ENCODE measurements around the gene TMEM138. TPM values are rescaled to one million over a fixed set of nuclear protein-coding genes. Genes with fewer than 3 reads are reported as not detected.
A peak's percentile ranks its signal among the peaks of the same experiment; 100 is the strongest.
"Not testable (repeated sequence)": the region's sequence is repeated elsewhere in the genome, so short reads cannot be mapped to it uniquely, and the experiment has no call there.

Gene TMEM138
- total RNA-seq, 1 donor from 2014 or later: 52.3 TPM

DNA sequence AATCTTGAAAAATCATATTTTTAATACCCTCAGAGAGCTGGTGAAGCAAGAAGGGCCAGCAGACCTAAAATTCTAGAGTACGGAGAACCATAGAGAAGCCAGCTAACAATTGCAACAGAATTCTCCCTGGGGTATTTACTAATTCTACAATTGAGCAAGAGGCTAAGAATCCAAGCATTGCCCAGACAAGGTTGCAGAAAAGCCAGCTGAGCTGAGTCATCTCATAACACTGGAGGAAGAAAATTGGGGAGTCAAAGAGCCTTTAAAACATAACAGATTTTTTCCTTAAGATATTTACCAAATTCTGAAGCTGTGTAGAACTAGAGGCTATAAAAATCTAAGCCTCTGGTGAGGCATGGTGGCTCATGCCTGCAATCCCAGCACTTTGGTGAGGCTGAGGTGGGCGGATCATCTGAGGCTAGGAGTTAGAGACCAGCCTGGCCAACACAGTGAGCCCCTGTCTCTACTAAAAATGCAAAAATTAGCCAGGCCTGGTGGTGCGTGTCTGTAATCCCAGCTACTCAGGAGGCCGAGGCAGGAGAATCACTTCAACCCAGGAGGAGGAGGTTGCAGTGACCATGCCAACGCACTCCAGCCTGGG, 16.6 kb downstream of the TMEM138 start:
- H3K9me3 Mint-ChIP-seq: no peaks in the 10 kb centered on the region
- intact Hi-C loops (cut with micrococcal nuclease): no loop called here
- no peak overlapping the region for H3K4me3 Mint-ChIP-seq (ENCODE audit: low read depth)
- H3K27ac Mint-ChIP-seq: no peak overlapping the region
- no peak for DNase-seq (ENCODE audit: low spot score)
- no peaks in the 10 kb centered on the region for H3K4me1 Mint-ChIP-seq (ENCODE audit: low read depth)
- peaks cover 25% of the 10 kb centered on the region for H3K36me3 Mint-ChIP-seq (ENCODE audit: low read depth)
- no peaks in the 10 kb centered on the region for H3K27me3 Mint-ChIP-seq (ENCODE audit: low read depth)

DNA sequence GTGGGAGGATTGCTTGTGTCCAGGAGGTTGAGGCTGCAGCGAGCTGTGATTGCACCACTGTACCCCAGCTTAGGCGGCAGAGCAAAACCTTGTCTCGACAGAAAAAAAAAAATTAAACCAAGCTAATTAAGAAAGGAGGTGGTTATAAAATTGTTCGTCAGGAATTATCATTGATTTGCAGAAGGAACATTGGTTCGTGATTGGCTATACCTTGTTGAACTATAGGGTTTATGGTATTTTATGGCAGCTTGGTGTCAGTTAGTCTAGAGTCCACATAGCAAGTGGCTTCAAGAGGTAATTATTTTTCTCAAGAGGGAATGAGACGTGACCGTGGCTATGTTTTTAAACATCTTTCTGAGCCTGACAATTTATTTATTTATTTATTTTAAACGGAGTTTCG, 18.7 kb downstream of the TMEM138 start:
- Mint-ChIP-seq H3K27me3 (ENCODE audit: low read depth) (no peaks in the 10 kb centered on the region), H3K9me3 (no peaks in the 10 kb centered on the region), H3K27ac (no peak overlapping the region), H3K4me1 (ENCODE audit: low read depth) (peaks cover 6% of the 10 kb centered on the region), H3K4me3 (ENCODE audit: low read depth) (no peak overlapping the region), H3K36me3 (ENCODE audit: low read depth) (peaks cover 15% of the 10 kb centered on the region)
- no peak for DNase-seq (ENCODE audit: low spot score)
- intact Hi-C loops (cut with micrococcal nuclease): loop anchor here (10.0 kb wide), 1 partner anchor 126 kb away; no protein-coding TSS in a partner anchor

DNA sequence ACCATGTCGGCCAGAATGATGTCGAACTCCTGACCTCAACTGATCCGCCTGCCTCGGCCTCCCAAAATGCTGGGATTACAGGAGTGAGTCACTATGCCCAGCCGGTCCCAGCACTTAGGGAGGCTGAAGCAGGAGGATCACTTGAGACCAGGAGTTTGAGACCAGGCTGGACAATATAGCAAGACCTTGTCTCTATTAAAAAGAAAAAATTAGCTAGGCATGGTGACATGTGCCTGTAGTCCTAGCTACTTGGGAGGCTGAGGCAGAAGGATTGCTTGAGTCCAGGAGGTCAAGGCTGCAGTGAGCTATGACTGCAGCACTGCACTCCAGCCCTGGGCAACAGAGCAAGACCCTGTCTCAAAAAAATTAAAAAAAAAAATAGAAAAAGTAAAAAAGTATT, 21.7 kb downstream of the TMEM138 start:
- not testable (repeated sequence) for H3K27ac Mint-ChIP-seq; H3K9me3 Mint-ChIP-seq; H3K36me3 Mint-ChIP-seq (ENCODE audit: low read depth); H3K4me1 Mint-ChIP-seq (ENCODE audit: low read depth); H3K4me3 Mint-ChIP-seq (ENCODE audit: low read depth); DNase-seq (ENCODE audit: low spot score); H3K27me3 Mint-ChIP-seq (ENCODE audit: low read depth)
- intact Hi-C loops (cut with micrococcal nuclease): loop anchor here (10.0 kb wide), 1 partner anchor 129 kb away; no protein-coding TSS in a partner anchor

DNA sequence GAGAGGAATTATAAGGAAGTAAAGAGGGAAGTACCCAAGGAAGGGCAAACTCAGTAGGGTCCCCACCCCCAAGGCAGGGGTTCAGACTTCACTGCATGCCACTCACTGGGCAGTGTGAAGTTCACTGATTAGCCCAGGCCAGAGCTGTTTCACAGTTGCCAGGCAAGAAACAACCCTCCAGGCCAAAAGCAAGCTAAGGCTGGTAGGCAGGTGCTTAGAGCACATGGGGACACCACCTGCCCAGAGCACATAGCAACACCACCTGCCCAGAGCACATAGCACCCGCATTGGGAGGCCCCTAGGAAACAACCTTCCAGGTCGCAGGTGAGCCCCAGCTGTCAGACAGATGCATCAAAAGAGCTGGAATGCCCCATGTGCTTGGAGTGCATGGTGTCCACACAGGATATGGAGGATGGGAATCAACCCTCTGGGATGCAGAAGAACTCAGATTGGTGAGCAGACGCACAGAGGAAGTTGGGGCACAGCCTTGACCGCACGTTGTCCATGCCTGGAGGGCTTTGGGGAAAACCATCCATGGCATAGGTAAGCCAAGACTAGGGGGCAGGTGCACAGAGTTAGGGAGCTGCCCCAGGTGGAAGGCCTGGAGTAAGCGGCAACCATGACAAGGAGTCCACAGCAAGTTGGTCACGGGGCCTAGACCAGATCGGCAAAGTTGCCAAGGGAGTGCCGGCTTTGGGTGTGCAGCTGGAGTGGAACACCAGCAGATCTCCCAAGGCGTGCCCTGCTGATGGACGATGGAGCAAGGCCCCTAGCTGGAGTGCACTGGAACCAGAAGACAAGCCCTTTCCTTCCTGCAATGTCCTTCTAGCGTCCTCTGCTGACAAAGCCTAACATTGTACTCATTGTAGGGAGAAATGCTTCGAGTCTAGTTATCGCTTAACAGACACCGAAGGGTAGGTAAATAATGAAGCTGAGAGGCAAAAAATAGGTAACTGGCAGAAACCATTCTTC, 22.4 kb downstream of the TMEM138 start:
- peaks cover 6% of the 10 kb centered on the region for H3K4me1 Mint-ChIP-seq (ENCODE audit: low read depth)
- no peak for DNase-seq (ENCODE audit: low spot score)
- peaks cover 3% of the 10 kb centered on the region for H3K9me3 Mint-ChIP-seq
- no peak overlapping the region for H3K4me3 Mint-ChIP-seq (ENCODE audit: low read depth)
- no peaks in the 10 kb centered on the region for H3K27me3 Mint-ChIP-seq (ENCODE audit: low read depth)
- no peak overlapping the region for H3K27ac Mint-ChIP-seq
- intact Hi-C loops (cut with micrococcal nuclease): loop anchor here (1.0 to 10.0 kb wide), 2 partner anchors 48 to 130 kb away; no protein-coding TSS in a partner anchor
- H3K36me3 Mint-ChIP-seq (ENCODE audit: low read depth): no peaks in the 10 kb centered on the region

DNA sequence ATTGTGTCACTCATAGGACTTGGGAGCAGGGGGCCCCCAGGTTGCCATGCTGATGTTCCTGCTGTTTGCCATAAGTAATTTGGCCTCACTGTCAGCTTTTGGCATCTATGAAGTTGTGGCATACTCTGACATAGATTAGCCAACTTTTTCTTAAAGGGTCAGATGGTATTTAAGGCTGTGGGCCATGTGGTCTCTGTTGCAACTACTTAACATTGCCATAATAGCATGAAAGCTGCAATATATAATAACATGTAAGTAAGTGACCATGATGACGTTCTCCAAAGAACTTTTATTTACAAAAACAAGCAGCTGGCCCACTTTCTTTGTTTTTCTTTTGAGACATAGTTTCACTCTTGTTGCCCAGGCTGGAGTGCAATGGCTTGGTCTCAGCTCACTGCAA, 28.0 kb downstream of the TMEM138 start:
- Mint-ChIP-seq H3K36me3 (ENCODE audit: low read depth) (peaks cover 12% of the 10 kb centered on the region), H3K4me3 (ENCODE audit: low read depth) (no peak overlapping the region)
- intact Hi-C loops (cut with micrococcal nuclease): no loop called here

DNA sequence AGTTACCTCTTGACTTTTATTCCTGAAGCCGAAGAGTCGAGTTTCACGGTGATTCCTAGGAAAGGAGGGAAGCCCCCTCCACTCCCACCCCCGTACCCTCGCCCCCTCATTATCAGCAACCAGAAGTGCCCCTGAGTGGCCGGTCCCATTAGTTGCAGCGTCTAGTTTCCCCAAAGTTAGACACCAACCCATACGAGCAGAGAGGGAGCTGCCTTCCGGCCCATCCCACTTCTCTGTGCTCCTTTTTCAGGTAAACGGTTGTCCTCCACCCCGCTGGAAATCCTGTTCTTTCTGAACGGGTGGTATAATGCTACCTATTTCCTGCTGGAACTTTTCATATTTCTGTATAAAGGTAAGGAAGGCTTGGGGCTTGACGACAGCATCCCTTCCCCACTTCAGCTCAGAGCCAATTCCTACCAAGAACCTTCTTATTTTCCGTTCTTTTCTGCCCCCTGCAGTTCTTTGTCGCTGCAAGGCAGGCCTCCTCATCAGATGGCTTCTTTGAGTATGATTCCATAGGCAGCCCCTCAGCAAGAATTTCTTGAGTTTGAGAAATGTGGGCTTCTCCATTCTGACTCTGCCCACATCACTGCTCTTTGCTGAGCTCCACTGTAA, 30.9 kb downstream of the TMEM138 start:
- Mint-ChIP-seq H3K27ac (peak overlapping the region; percentile 91), H3K9me3 (peaks cover 8% of the 10 kb centered on the region), H3K27me3 (ENCODE audit: low read depth) (no peaks in the 10 kb centered on the region)

More for the DNA sequence above, 28.0 kb downstream of the TMEM138 start:
- H3K9me3 Mint-ChIP-seq: peaks cover 8% of the 10 kb centered on the region
- no peaks in the 10 kb centered on the region for H3K27me3 Mint-ChIP-seq (ENCODE audit: low read depth)
- H3K4me1 Mint-ChIP-seq (ENCODE audit: low read depth): peaks cover 18% of the 10 kb centered on the region
- no peak overlapping the region for H3K27ac Mint-ChIP-seq
- DNase-seq (ENCODE audit: low spot score): no peak

DNA sequence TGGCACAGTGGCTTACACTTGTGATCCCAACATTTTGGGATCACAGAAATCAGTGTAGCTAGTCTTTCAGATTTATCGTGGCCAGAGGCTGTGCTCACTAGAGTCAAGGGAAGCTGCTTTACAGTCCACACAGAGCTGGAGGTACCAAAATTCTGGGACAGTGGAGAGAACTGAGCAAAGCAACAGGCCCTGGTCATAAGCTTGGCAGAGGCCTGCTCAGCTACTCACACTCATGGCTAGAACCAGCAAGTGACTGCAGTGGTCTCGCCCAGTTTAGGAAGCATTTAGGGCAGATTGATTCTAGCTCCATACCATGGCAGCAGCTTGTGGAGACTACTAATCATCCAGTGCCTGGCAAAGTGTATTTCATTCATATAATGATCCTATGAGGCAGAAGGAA, 39.0 kb downstream of the TMEM138 start:
- H3K4me1 Mint-ChIP-seq (ENCODE audit: low read depth): no peaks in the 10 kb centered on the region
- no peaks in the 10 kb centered on the region for H3K27me3 Mint-ChIP-seq (ENCODE audit: low read depth)
- no peak overlapping the region for H3K4me3 Mint-ChIP-seq (ENCODE audit: low read depth)
- H3K9me3 Mint-ChIP-seq: no peaks in the 10 kb centered on the region
- H3K36me3 Mint-ChIP-seq (ENCODE audit: low read depth): peaks cover 63% of the 10 kb centered on the region
- no peak for DNase-seq (ENCODE audit: low spot score)
- H3K27ac Mint-ChIP-seq: no peak overlapping the region
- intact Hi-C loops (cut with micrococcal nuclease): no loop called here

More for the DNA sequence above, 30.9 kb downstream of the TMEM138 start:
- intact Hi-C loops (cut with micrococcal nuclease): loop anchor here (1.0 to 2.0 kb wide), 3 partner anchors 30 to 57 kb away; partner anchors contain the start of genes CPSF7 and TMEM138
- no peak for DNase-seq (ENCODE audit: low spot score)
- Mint-ChIP-seq H3K4me1 (ENCODE audit: low read depth) (peaks cover 15% of the 10 kb centered on the region), H3K4me3 (ENCODE audit: low read depth) (peak overlapping the region; percentile 84), H3K36me3 (ENCODE audit: low read depth) (peaks cover 27% of the 10 kb centered on the region)

DNA sequence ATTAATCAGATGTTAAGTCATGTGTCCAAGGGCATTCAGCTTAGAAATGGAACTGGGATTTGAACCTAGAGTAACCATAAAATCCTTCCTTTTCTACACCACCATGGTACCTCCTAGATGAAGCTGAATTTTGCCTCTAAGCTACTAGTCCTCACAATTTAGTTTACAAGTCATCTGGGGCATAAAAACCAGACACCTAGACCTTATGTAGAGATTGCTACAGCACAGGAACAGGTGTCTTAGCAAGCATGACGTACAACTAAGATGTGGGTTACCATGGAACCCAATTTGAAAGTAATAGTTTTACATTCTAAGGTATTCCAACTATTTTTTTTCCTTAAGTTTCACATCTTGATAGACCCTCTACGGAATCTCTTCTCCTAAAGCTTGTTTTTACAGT, 39.4 kb downstream of the TMEM138 start:
- intact Hi-C loops (cut with micrococcal nuclease): no loop called here
- Mint-ChIP-seq H3K27ac (no peak overlapping the region), H3K4me1 (ENCODE audit: low read depth) (no peaks in the 10 kb centered on the region), H3K4me3 (ENCODE audit: low read depth) (no peak overlapping the region), H3K9me3 (no peaks in the 10 kb centered on the region), H3K36me3 (ENCODE audit: low read depth) (peaks cover 66% of the 10 kb centered on the region), H3K27me3 (ENCODE audit: low read depth) (no peaks in the 10 kb centered on the region)
- no peak for DNase-seq (ENCODE audit: low spot score)

DNA sequence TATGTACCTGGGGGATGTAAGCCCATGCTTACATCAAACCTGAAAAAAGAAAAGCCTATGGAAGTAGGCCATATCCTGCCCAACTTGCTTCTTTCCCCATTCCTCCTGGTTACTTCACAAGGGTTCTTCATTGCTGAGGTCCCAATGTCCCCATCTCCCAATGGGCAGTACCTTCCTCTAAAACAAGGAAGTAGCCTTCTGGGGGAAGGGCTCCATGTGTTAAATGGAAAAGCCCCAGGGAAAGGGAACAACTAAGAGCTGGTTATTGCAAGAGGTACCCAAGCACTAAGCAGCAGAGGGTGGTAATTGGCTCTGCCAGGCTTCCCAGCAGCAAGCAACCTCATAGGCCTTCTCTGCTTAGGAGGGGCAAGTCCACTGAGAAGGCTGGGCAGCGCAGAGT, 41.5 kb downstream of the TMEM138 start:
- Mint-ChIP-seq H3K4me1 (ENCODE audit: low read depth) (no peaks in the 10 kb centered on the region), H3K27me3 (ENCODE audit: low read depth) (no peaks in the 10 kb centered on the region), H3K27ac (no peak overlapping the region), H3K4me3 (ENCODE audit: low read depth) (no peak overlapping the region), H3K9me3 (no peaks in the 10 kb centered on the region), H3K36me3 (ENCODE audit: low read depth) (peaks cover 76% of the 10 kb centered on the region)
- DNase-seq (ENCODE audit: low spot score): no peak
- intact Hi-C loops (cut with micrococcal nuclease): no loop called here

DNA sequence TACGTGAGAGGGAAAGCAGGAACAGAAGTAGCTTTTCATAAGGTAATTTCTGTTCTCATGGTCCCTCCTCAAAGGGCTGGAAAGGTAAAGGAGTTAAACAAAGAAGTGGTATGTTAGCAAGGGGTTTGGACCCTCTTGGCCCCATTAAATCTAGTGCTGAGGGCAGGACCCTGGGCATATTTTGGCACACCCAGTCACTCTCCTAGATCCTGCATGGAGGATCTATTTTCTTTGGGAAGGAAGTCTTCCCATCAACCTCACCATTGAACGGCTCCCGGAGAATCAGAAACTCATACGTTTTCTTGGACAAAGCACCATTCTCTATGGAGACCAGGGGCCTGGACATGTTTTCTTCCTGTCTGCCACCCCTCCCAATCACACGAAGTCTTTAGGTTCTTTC, 41.9 kb downstream of the TMEM138 start:
- Mint-ChIP-seq H3K4me1 (ENCODE audit: low read depth) (no peaks in the 10 kb centered on the region), H3K27ac (no peak overlapping the region), H3K9me3 (no peaks in the 10 kb centered on the region), H3K4me3 (ENCODE audit: low read depth) (no peak overlapping the region), H3K27me3 (ENCODE audit: low read depth) (no peaks in the 10 kb centered on the region), H3K36me3 (ENCODE audit: low read depth) (peaks cover 76% of the 10 kb centered on the region)
- intact Hi-C loops (cut with micrococcal nuclease): no loop called here
- no peak for DNase-seq (ENCODE audit: low spot score)

DNA sequence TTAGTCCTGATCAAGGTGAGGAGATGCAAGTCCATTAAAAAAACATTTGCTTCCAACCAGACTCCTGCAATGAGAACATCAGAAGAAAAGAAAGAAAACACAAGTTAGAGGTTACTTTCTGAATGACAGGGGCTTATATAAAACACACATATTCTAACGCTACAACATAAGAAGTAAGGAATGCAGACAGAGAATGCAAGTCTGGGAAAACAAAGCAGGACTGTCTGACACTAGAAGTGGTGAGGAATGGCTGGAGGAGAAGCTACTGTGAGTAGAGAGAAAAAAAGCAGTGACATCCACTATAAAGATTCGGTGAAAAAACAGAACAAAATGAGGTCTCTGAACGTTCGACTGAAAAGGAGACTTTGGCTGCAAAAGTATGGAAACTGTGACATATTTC, 42.5 kb downstream of the TMEM138 start:
- Mint-ChIP-seq H3K27me3 (ENCODE audit: low read depth) (no peaks in the 10 kb centered on the region), H3K36me3 (ENCODE audit: low read depth) (peaks cover 79% of the 10 kb centered on the region), H3K4me1 (ENCODE audit: low read depth) (no peaks in the 10 kb centered on the region), H3K9me3 (no peaks in the 10 kb centered on the region), H3K27ac (no peak overlapping the region), H3K4me3 (ENCODE audit: low read depth) (no peak overlapping the region)
- DNase-seq (ENCODE audit: low spot score): no peak
- intact Hi-C loops (cut with micrococcal nuclease): no loop called here

DNA sequence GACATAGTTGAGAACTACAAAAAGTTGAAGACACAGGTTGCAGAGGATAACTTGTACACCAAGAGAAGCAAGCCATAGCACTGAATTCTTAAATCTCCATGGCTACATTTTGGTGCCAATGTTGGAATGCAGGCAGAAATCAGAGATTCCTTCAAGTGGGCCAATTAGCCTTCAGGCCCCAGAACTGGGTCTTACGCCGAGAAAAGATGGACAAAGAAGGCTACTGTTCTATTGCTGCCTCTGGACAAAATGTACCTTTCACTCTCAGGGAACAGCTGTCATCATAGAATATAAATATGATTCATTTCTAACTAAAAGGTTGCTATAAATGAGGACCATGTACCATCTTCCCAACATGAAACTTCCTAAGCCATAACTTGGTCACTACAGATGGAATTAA, 43.9 kb downstream of the TMEM138 start:
- peaks cover 85% of the 10 kb centered on the region for H3K36me3 Mint-ChIP-seq (ENCODE audit: low read depth)
- no peak overlapping the region for H3K4me3 Mint-ChIP-seq (ENCODE audit: low read depth)
- H3K27me3 Mint-ChIP-seq (ENCODE audit: low read depth): no peaks in the 10 kb centered on the region
- DNase-seq (ENCODE audit: low spot score): no peak
- no peak overlapping the region for H3K27ac Mint-ChIP-seq
- H3K9me3 Mint-ChIP-seq: no peaks in the 10 kb centered on the region
- intact Hi-C loops (cut with micrococcal nuclease): no loop called here
- no peaks in the 10 kb centered on the region for H3K4me1 Mint-ChIP-seq (ENCODE audit: low read depth)
